ENCODE measurements around the gene GLRX5. TPM values are rescaled to one million over a fixed set of nuclear protein-coding genes. Genes with fewer than 3 reads are reported as not detected.

The GLRX5 gene
- total RNA-seq, 1 experiment from 2014 or later = 60.1 TPM

GRCh38 chr14:95504135-95505029 is 30.5 kb upstream of the GLRX5 start (continued):
- no peak for TF ChIP-seq CTCF (IDR thresholded peaks at IDR 0.05 in 2 of 3, conservative IDR thresholded peaks at IDR 0.05 in 1 of 3; ENCODE audit: borderline replicate concordance in 1 of 3, insufficient read depth in 1 of 3, low read depth in 2 of 3, low read length in 2 of 3)
- TF ChIP-seq ELF1 (IDR thresholded peaks at IDR 0.05; ENCODE audit: borderline replicate concordance, low read depth) = no peak
- no peak for TF ChIP-seq FOSL1 (IDR thresholded peaks at IDR 0.05; ENCODE audit: low read depth)
- no peak for TF ChIP-seq ZFX (IDR thresholded peaks at IDR 0.05)
- no peak for TF ChIP-seq EGR1 (IDR thresholded peaks at IDR 0.05; ENCODE audit: low read depth)
- no peak for TF ChIP-seq SIN3A (IDR thresholded peaks at IDR 0.05; ENCODE audit: low read depth)
- TF ChIP-seq SP1 (IDR thresholded peaks at IDR 0.05; ENCODE audit: low read depth) = no peak

GRCh38 chr14:95505030-95505589 is 29.7 kb upstream of the GLRX5 start:
- H3K9me2 ChIP-seq (ENCODE audit: insufficient read depth) = no peaks in the 10 kb centered on the region
- H3K4me3 ChIP-seq (replicated peaks in 1 of 2; ENCODE audit: low read depth in 1 of 2, low read length in 2 of 2) = no peak overlapping the region
- no peak overlapping the region for H3K9ac ChIP-seq (ENCODE audit: low read length)
- ATAC-seq (no peak), DNase-seq (ENCODE audit: low read depth, low spot score) (no peak)
- ChIA-PET POLR2A (no interaction called here), RAD21 (ENCODE audit: low non-redundant PET in 1 of 2, low total read pairs in 2 of 2, uncharacterized antibody in 2 of 2, unreplicated experiment in 2 of 2) (no interaction called here), CTCF (no interaction called here)
- no peak overlapping the region for H3K27ac ChIP-seq (ENCODE audit: low read depth, low read length)
- BruUV-seq (replicated peaks) = no TSS peak
- H2AFZ ChIP-seq (ENCODE audit: low read depth, low read length, poor library complexity, severe bottlenecking) = no peak overlapping the region
- no peaks in the 10 kb centered on the region for H3K27me3 ChIP-seq (ENCODE audit: insufficient read depth, low read length)
- no peaks in the 10 kb centered on the region for H3K79me2 ChIP-seq (ENCODE audit: insufficient read depth, low read length)
- intact Hi-C loops (cut with micrococcal nuclease) = no loop called here
- H3K4me2 ChIP-seq (ENCODE audit: low read length) = no peak overlapping the region
- H3K4me1 ChIP-seq (ENCODE audit: control insufficient read depth in 1 of 2, insufficient read depth in 2 of 2, low read length in 2 of 2) = peaks cover 11 to 32% of the 10 kb centered on the region in 2 experiments
- no peaks in the 10 kb centered on the region for H3K9me3 ChIP-seq (ENCODE audit: control insufficient read depth in 1 of 2, insufficient read depth in 1 of 2, low read depth in 1 of 2, low read length in 2 of 2)
- H3K36me3 ChIP-seq (ENCODE audit: control insufficient read depth in 1 of 2, insufficient read depth in 2 of 2, low read length in 2 of 2) = no peaks in the 10 kb centered on the region
- no peaks in the 10 kb centered on the region for H4K20me1 ChIP-seq (ENCODE audit: insufficient read depth)
- TF ChIP-seq RAD21 (IDR thresholded peaks at IDR 0.05; ENCODE audit: low read depth) = no peak
- no peak for TF ChIP-seq SP1 (IDR thresholded peaks at IDR 0.05; ENCODE audit: low read depth)
- no peak for TF ChIP-seq EZH2 (IDR thresholded peaks at IDR 0.05)
- TF ChIP-seq MAX (IDR thresholded peaks at IDR 0.05) = no peak
- no peak for TF ChIP-seq REST (IDR thresholded peaks at IDR 0.05; ENCODE audit: low read depth)
- no peak for TF ChIP-seq ELF1 (IDR thresholded peaks at IDR 0.05; ENCODE audit: borderline replicate concordance, low read depth)
- no peak for TF ChIP-seq FOSL1 (IDR thresholded peaks at IDR 0.05; ENCODE audit: low read depth)
- TF ChIP-seq ZBTB33 (IDR thresholded peaks at IDR 0.05; ENCODE audit: extremely low read depth, insufficient replicate concordance, low read length) = no peak
- no peak for TF ChIP-seq POLR2A (IDR thresholded peaks at IDR 0.05; ENCODE audit: borderline replicate concordance, extremely low read depth, insufficient read depth, insufficient read length)
- TF ChIP-seq TCF7L2 (IDR thresholded peaks at IDR 0.05; ENCODE audit: borderline replicate concordance, extremely low read depth, insufficient read depth, insufficient read length) = no peak
- no peak for TF ChIP-seq ZNF274 (IDR thresholded peaks at IDR 0.05; ENCODE audit: low read depth, low read length)
- no peak for TF ChIP-seq POLR2AphosphoS5 (IDR thresholded peaks at IDR 0.05; ENCODE audit: low read depth, low read length)
